Peyer's patch (tissue), 4 donors: ENCODE measurements around the gene PRPF38B. TPM values are rescaled to one million over a fixed set of nuclear protein-coding genes. Genes with fewer than 3 reads are reported as not detected.

Experiments used
- DNase-seq, 3 donors: peaks; one replicate each; pipeline ENCODE4 v3.0.0-alpha.2; 2017 to 2019
- H3K27ac ChIP-seq, 4 donors: fragments of 200-600 bp; sonication (generic); one replicate each; pipeline ENCODE4 v1.5.1; 2016 to 2019
- H3K27me3 ChIP-seq, 2 donors: fragments of 200-600 bp; sonication (generic); one replicate each; pipeline ENCODE4 v1.5.1; 2019
- H3K36me3 ChIP-seq, 3 donors: fragments of 200-600 bp; sonication (generic); one replicate each; pipeline ENCODE4 v1.5.1; 2016 to 2019
- H3K4me1 ChIP-seq, 4 donors: fragments of 200-600 bp; sonication (generic); one replicate each; pipeline ENCODE4 v1.5.1; 2016 to 2019
- H3K4me3 ChIP-seq, 4 donors: fragments of 200-600 bp; sonication (generic); 1 replicate in 3 of 4; 2 replicates in 1 of 4; pipeline ENCODE4 v1.5.1; 2016 to 2019; ENCODE audit warnings: mild to moderate bottlenecking in 1 of 4
- H3K9me3 ChIP-seq, 4 donors: fragments of 200-600 bp; sonication (generic); one replicate each; pipeline ENCODE4 v1.5.1; 2016 to 2019; ENCODE audit warnings: mild to moderate bottlenecking in 1 of 4
- CTCF ChIP-seq, 6 experiments: fragments of 450-650 bp in 4 of 6; fragments of 200-600 bp in 2 of 6; sonication (generic) in 1 of 6; IDR thresholded peaks; one replicate each; pipeline ENCODE4 v1.5.1; 2017 to 2019; ENCODE audit warnings: antibody characterized with exemption in 6 of 6, mild to moderate bottlenecking in 3 of 6, moderate library complexity in 1 of 6
- POLR2A ChIP-seq, 2 donors: fragments of 450-650 bp; IDR thresholded peaks; one replicate each; pipeline ENCODE4 v1.5.1; 2017; ENCODE audit warnings: antibody characterized with exemption in 2 of 2, mild to moderate bottlenecking in 2 of 2, moderate library complexity in 2 of 2
- total RNA-seq, 4 donors: library from RNA; depleted of rRNA; stranded (reverse); fragments of >200 nt; gene quantifications; one replicate each; pipeline ENCODE4 v1.1.0, GENCODE V29; 2016

Gene PRPF38B
- total RNA-seq, 4 donors from 2014 or later = 42.1 to 54.2 (median 45.6) TPM

GRCh38 chr1:108747171-108747850 is 55.2 kb downstream of the PRPF38B start:
- Histone ChIP-seq H3K27me3 (no peaks in the 10 kb centered on the region), H3K36me3 (peaks cover 0 to 4% (median 0%) of the 10 kb centered on the region in 3 donors), H3K9me3 (no peaks in the 10 kb centered on the region), H3K4me1 (peaks cover 0 to 14% (median 2%) of the 10 kb centered on the region in 4 donors), H3K4me3 (peak overlapping the region; percentile 77 to 100 (median 83)), H3K27ac (peak overlapping the region; percentile 90 to 100 (median 98))
- TF ChIP-seq CTCF (IDR thresholded peaks at IDR 0.05) (no peak), POLR2A (IDR thresholded peaks at IDR 0.05) (peak; percentile 46 to 73)
- peak; percentile 65 to 86 (median 70) for DNase-seq

DNA sequence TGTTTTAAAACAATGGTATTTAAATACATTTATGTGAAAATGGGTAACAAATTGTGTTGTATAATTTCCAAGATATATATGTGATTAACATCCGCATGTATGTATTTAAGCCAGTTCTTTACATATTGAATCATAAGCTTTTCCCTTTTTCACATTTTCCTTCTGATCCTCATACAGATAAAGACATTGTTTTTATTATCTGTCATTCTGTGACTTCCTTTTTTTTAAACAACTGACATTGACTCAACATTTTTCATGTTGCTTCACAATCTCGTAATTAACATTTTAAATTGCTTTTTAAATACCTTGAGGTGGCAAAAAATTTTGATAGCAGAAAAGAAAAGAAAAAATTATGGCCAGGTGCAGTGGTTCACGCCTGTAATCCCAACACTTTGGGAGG is 55.8 kb downstream of the PRPF38B start:
- Histone ChIP-seq H3K9me3 (no peaks in the 10 kb centered on the region), H3K36me3 (peaks cover 0 to 10% (median 0%) of the 10 kb centered on the region in 3 donors), H3K4me3 (peak overlapping the region in 1 of 4 donors; percentile 88), H3K4me1 (peaks cover 0 to 14% (median 2%) of the 10 kb centered on the region in 4 donors), H3K27ac (peak overlapping the region in 1 of 4 donors; percentile 99), H3K27me3 (no peaks in the 10 kb centered on the region)
- no peak for DNase-seq
- TF ChIP-seq POLR2A (IDR thresholded peaks at IDR 0.05) (no peak), CTCF (IDR thresholded peaks at IDR 0.05) (no peak)

- Histone ChIP-seq H3K4me1 (peaks cover 0 to 14% (median 2%) of the 10 kb centered on the region in 4 donors), H3K27ac (no peak overlapping the region), H3K27me3 (no peaks in the 10 kb centered on the region), H3K36me3 (peaks cover 0 to 21% (median 0%) of the 10 kb centered on the region in 3 donors), H3K9me3 (no peaks in the 10 kb centered on the region), H3K4me3 (no peak overlapping the region)
- TF ChIP-seq POLR2A (IDR thresholded peaks at IDR 0.05) = no peak
- TF ChIP-seq CTCF (IDR thresholded peaks at IDR 0.05) = no peak
- no peak for DNase-seq
These were observed 57.0 kb downstream of the PRPF38B start for GRCh38 chr1:108749081-108749480.

GRCh38 chr1:108750476-108751181 is 58.5 kb downstream of the PRPF38B start:
- TF ChIP-seq CTCF (IDR thresholded peaks at IDR 0.05) (no peak), POLR2A (IDR thresholded peaks at IDR 0.05) (no peak)
- no peak for DNase-seq
- Histone ChIP-seq H3K27me3 (no peaks in the 10 kb centered on the region), H3K36me3 (peaks cover 0 to 34% (median 0%) of the 10 kb centered on the region in 3 donors), H3K4me1 (peaks cover 0 to 14% (median 2%) of the 10 kb centered on the region in 4 donors), H3K9me3 (no peaks in the 10 kb centered on the region), H3K4me3 (no peak overlapping the region), H3K27ac (no peak overlapping the region)

Other genes with a start within 250 kb of the PRPF38B start
- 1 to 10 TPM in 3 of 4 donors, under 1 TPM in 1; 0.76 to 3.7 (median 3.5) TPM for gene NBPF6, start 242.0 kb upstream of the PRPF38B start, total RNA-seq
- 10 to 100 TPM; 11.1 to 20.6 (median 15.4) TPM for gene EEIG2, start 132.2 kb upstream of the PRPF38B start, total RNA-seq
- gene HENMT1, start 31.2 kb upstream of the PRPF38B start, total RNA-seq = 1 to 10 TPM; 2.7 to 8.3 (median 5.4) TPM
- not detected for gene FNDC7, start 20.6 kb downstream of the PRPF38B start, total RNA-seq
- 100 to 1,000 TPM in 1 of 4 donors, 10 to 100 TPM in 3; 51.3 to 106 (median 64.2) TPM for gene STXBP3, start 54.4 kb downstream of the PRPF38B start, total RNA-seq
- not detected for gene AKNAD1, start 164.8 kb downstream of the PRPF38B start, total RNA-seq
- 10 to 100 TPM; 23.1 to 24.9 (median 23.9) TPM for gene GPSM2, start 184.7 kb downstream of the PRPF38B start, total RNA-seq